Psoas muscle (tissue), 8 donors: Measurements from ENCODE around the gene VAV3. TPM values are rescaled to one million over a fixed set of nuclear protein-coding genes. Genes with fewer than 3 reads are reported as not detected.

Experiments used
- ATAC-seq, 4 donors: fragments of 200-7000 bp; cut with Tn5 transposase; one replicate each; pipeline ENCODE4 v1.9.1; 2020; ENCODE audit warnings: moderate library complexity in 3 of 4, mild to moderate bottlenecking in 2 of 4
- DNase-seq, 2 donors: peaks; one replicate each; pipeline ENCODE4 v3.0.0-alpha.2; 2020
- H3K27ac ChIP-seq: fragments of 200-600 bp; one replicate; pipeline ENCODE4 v1.8.0; 2022
- H3K27me3 ChIP-seq, 3 donors: fragments of 200-600 bp in 1 of 3; one replicate each; pipeline versions ENCODE4 v1.6.1 to v1.8.0; 2013 to 2022; ENCODE audit warnings: low read length in 2 of 3, mild to moderate bottlenecking in 2 of 3, moderate library complexity in 1 of 3; ENCODE audit not compliant: insufficient read depth in 3 of 3
- H3K36me3 ChIP-seq, 2 donors: fragments of 200-600 bp in 1 of 2; one replicate each; pipeline versions ENCODE4 v1.6.1 to v1.8.0; 2013 to 2022; ENCODE audit warnings: low read depth in 1 of 2, mild to moderate bottlenecking in 1 of 2, moderate library complexity in 1 of 2; ENCODE audit not compliant: insufficient read depth in 1 of 2
- H3K4me1 ChIP-seq: fragments of 200-600 bp; one replicate; pipeline ENCODE4 v1.8.0; 2022
- H3K4me3 ChIP-seq: fragments of 200-600 bp; one replicate; pipeline ENCODE4 v1.8.0; 2022; ENCODE audit warnings: mild to moderate bottlenecking
- H3K9me3 ChIP-seq: fragments of 200-600 bp; one replicate; pipeline ENCODE4 v1.8.0; 2022
- WGBS, 3 donors: extraction: QIAGEN DNeasy Blood & Tissue Kit; methylation state at CpG; one replicate each; pipeline versions ENCODE4 v1.1.6 to v1.1.7; 2013; 5-methylcytosine and 5-hydroxymethylcytosine counted together
- intact Hi-C, 2 donors: fragments of 100-400 bp; cut with DNase I; formaldehyde crosslinking; loops; one replicate each; pipeline versions ENCODE4 v1.11.0 to v1.14.2; 2022
- polyA plus RNA-seq, 3 donors: library from polyadenylated mRNA; stranded (reverse); fragments of 200-250 nt; gene quantifications; one replicate each; pipeline ENCODE4 v1.2.3, GENCODE V29; 2013
- total RNA-seq, 4 donors: library from RNA; stranded (reverse); fragmentation: NEBNext Ultra II Directional in 2 of 4; extraction: Animal tissue kit (Norgen Biotek cat#: 25700) in 2 of 4; gene quantifications; one replicate each; pipeline versions ENCODE4 v1.2.1 to v1.2.4, GENCODE V29; 2021 to 2023
- TF ChIP-seq, protein P1 (sequence below): fragments of 200-600 bp; IDR thresholded peaks from one replicate; pipeline ENCODE4 v1.8.0; 2022; ENCODE audit warnings: antibody characterized with exemption
- donor health status: healthy with polysubstance abuse.
- donor health status: DM: no; HTN: no; CAD: no; lungs with moderate emphysema.
- donor health status: Bipolar disorder and iron deficiency.
- donor health status: healthy.
- donor health status: DM: yes; HTN: yes; CAD: no.
- donor health status: DM: no; HTN: no; CAD: no.
- donor health status: DM: no; HTN: no; CAD: no.
- donor health status: DM: yes; HTN: yes; CAD: no.

VAV3 gene
- total and polyA plus RNA-seq, 7 donors, result 0.28 to 1.7 (median 0.72) TPM

DNA sequence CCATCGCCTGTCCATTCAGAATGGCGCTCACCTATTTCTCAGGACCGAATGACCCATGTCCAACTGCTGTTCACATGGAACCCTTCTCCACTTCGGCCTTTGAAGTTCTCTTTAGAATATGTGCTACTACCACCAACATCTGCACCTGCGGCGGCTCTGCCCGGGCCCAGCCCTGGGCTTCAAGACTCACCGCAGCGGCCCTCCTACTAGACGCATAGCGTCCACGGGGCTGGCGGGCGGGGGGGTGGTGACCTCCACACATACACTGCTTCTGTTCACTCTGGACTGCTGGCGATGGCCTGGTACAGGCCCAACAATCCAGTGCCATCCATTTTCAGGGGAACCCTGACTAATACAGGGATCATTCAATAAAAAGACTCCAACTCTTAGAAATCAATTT is 394.2 kb downstream of the VAV3 start:
- H3K9me3 ChIP-seq, result no peaks in the 10 kb centered on the region
- no peaks in the 10 kb centered on the region for H3K36me3 ChIP-seq
- ATAC-seq, result no peak
- H3K4me3 ChIP-seq, result no peak overlapping the region
- H3K27ac ChIP-seq, result no peak overlapping the region
- intact Hi-C loops, result no loop called here
- H3K4me1 ChIP-seq, result no peaks in the 10 kb centered on the region
- TF ChIP-seq, protein P1, sequence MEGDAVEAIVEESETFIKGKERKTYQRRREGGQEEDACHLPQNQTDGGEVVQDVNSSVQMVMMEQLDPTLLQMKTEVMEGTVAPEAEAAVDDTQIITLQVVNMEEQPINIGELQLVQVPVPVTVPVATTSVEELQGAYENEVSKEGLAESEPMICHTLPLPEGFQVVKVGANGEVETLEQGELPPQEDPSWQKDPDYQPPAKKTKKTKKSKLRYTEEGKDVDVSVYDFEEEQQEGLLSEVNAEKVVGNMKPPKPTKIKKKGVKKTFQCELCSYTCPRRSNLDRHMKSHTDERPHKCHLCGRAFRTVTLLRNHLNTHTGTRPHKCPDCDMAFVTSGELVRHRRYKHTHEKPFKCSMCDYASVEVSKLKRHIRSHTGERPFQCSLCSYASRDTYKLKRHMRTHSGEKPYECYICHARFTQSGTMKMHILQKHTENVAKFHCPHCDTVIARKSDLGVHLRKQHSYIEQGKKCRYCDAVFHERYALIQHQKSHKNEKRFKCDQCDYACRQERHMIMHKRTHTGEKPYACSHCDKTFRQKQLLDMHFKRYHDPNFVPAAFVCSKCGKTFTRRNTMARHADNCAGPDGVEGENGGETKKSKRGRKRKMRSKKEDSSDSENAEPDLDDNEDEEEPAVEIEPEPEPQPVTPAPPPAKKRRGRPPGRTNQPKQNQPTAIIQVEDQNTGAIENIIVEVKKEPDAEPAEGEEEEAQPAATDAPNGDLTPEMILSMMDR, result no peak
- no peak for DNase-seq
- WGBS, 3 donors, result 96 to 100% (median 97%) methylated on average over 15 of the region's 15 CpGs
- H3K27me3 ChIP-seq, result no peaks in the 10 kb centered on the region

DNA sequence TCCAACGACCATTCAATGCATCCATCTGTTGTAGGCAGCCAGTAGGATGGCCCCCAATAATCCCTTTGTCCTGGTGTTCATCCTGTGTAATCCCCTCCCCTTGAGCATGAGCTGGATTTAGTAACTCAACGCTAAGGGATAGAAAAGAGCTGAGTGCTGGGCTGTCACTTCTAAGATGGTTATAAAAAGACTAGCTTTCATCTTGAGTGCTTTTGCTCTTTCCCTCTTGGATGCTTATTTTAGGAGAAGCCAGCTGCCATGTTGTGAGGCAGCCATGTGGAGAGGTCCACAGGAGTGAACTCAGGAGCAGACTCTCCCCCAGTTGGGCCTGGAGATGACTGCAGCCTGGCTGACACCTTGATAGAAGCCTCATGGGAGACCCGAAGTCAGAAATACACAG is 401.5 kb downstream of the VAV3 start:
- intact Hi-C loops, result no loop called here
- H3K4me3 ChIP-seq, result no peak overlapping the region
- H3K27me3 ChIP-seq, result no peaks in the 10 kb centered on the region
- no peak for DNase-seq
- WGBS, 3 donors, result 63 to 69% (median 68%) methylated on average over 3 of the region's 3 CpGs
- no peak overlapping the region for H3K27ac ChIP-seq
- no peak for ATAC-seq
- TF ChIP-seq, protein P1, result no peak
- no peaks in the 10 kb centered on the region for H3K4me1 ChIP-seq
- no peaks in the 10 kb centered on the region for H3K9me3 ChIP-seq
- H3K36me3 ChIP-seq, result no peaks in the 10 kb centered on the region

DNA sequence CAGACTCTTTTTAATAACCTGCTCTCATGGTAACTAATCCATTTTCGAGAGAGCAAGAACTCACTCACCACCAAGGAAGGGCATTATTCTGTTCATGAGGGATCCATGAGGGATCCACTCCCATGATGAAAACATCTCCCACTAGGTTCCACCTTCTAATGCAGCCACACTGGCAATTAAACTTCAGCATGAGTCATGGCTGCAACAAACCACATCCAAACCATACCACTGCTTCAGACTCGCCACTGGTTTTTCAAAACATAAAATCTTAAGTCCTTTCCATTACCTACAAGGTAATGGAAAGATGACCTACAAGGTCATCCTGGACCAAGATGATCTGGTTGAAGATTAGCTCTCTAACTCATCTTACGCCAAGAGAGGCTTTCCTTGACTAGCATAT is 405.1 kb downstream of the VAV3 start:
- DNase-seq (no peak), ATAC-seq (no peak)
- no peaks in the 10 kb centered on the region for H3K36me3 ChIP-seq
- intact Hi-C loops, result no loop called here
- no peak overlapping the region for H3K27ac ChIP-seq
- no peak overlapping the region for H3K4me3 ChIP-seq
- H3K9me3 ChIP-seq, result no peaks in the 10 kb centered on the region
- no peaks in the 10 kb centered on the region for H3K27me3 ChIP-seq
- H3K4me1 ChIP-seq, result no peaks in the 10 kb centered on the region
- 87 to 94% (median 91%) methylated on average over 3 of the region's 3 CpGs for WGBS, 3 donors
- TF ChIP-seq, protein P1, result no peak

DNA sequence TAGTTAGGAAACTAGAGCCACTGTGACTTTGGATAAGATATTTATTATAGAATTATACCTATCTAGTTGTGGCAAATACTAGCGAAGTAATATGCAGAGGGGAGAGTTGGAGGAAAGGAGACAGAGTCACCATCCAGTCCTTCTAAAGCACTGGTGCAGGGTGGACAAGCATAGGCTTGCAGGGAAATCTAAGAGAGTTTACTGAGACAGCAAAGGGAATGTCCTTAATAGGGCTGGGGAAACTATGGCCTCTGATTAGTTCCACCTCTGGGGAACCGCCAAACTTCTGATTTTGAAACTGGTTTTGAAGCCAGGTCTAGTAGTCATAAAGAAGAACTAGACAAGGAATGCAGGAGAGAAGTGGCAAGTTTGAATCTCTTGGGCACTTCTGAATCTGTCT is 407.9 kb downstream of the VAV3 start:
- 54 to 71% (median 65%) methylated on average over 2 of the region's 2 CpGs for WGBS, 3 donors
- DNase-seq (no peak), ATAC-seq (no peak)
- Histone ChIP-seq H3K27ac (no peak overlapping the region), H3K9me3 (no peaks in the 10 kb centered on the region), H3K4me1 (no peaks in the 10 kb centered on the region), H3K27me3 (no peaks in the 10 kb centered on the region), H3K4me3 (no peak overlapping the region), H3K36me3 (no peaks in the 10 kb centered on the region)
- intact Hi-C loops, result no loop called here
- TF ChIP-seq, protein P1, result no peak

DNA sequence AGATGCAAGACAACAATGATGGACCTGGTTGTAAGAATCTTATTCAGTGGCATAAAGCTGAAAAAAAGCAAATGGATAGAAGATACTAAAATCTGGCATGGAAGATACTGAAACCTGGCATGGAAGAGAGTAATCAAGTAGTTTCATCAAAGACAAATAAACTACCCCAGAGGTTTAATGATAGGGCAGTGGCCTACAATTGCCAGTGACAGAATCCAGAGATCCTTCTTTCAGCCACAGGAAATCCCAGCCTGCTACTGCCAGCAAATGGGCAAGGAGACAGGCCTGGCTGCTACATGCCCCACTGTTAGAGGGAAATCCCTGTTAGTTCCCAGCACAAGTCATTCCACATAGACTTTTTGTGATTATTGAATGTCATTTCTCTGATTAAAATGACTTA is 409.4 kb downstream of the VAV3 start:
- TF ChIP-seq, protein P1, result no peak

More for the DNA sequence above, 409.4 kb downstream of the VAV3 start:
- Histone ChIP-seq H3K36me3 (no peaks in the 10 kb centered on the region), H3K4me1 (no peaks in the 10 kb centered on the region), H3K27ac (no peak overlapping the region), H3K9me3 (no peaks in the 10 kb centered on the region), H3K4me3 (no peak overlapping the region), H3K27me3 (no peaks in the 10 kb centered on the region)
- ATAC-seq (no peak), DNase-seq (no peak)
- intact Hi-C loops, result no loop called here
